ENCODE data around the gene SSU72.
"Not testable (repeated sequence)": the region's sequence is repeated elsewhere in the genome, so short reads cannot be mapped to it uniquely, and the experiment has no call there.

DNA sequence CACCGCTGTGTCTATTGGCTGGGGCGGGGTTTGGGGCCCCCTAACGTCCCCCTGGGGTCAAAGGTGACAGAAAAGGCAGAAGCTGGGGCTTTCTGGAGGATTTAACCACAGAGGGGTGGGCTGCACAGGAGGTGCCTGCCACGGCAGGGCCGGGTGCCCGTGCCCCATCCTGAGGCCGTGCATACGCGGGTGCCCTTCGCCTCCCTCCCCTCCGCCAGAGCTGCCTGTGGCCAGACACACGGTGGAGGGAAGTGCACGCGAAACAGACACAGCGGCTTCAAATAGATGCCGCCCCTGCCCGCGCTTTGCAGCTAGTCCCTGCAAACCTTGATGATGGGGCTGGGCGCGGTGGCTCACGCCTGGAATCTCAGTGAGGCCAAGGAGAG, 65.2 kb downstream of the SSU72 start:
- not testable (repeated sequence) for TF ChIP-seq POLR2A (IDR thresholded peaks at IDR 0.05; ENCODE audit: low read depth, low read length); EZH2 (IDR thresholded peaks at IDR 0.05; ENCODE audit: borderline replicate concordance, low read depth, low read length, severe bottlenecking); POLR2AphosphoS5 (IDR thresholded peaks at IDR 0.05; ENCODE audit: insufficient read depth, low read depth, low read length); JUN (IDR thresholded peaks at IDR 0.05; ENCODE audit: borderline replicate concordance, insufficient read depth, insufficient read length, low read depth); GATA2 (IDR thresholded peaks at IDR 0.05; ENCODE audit: insufficient read depth, insufficient read length, low read depth, low read length)
- TF ChIP-seq, protein P1, sequence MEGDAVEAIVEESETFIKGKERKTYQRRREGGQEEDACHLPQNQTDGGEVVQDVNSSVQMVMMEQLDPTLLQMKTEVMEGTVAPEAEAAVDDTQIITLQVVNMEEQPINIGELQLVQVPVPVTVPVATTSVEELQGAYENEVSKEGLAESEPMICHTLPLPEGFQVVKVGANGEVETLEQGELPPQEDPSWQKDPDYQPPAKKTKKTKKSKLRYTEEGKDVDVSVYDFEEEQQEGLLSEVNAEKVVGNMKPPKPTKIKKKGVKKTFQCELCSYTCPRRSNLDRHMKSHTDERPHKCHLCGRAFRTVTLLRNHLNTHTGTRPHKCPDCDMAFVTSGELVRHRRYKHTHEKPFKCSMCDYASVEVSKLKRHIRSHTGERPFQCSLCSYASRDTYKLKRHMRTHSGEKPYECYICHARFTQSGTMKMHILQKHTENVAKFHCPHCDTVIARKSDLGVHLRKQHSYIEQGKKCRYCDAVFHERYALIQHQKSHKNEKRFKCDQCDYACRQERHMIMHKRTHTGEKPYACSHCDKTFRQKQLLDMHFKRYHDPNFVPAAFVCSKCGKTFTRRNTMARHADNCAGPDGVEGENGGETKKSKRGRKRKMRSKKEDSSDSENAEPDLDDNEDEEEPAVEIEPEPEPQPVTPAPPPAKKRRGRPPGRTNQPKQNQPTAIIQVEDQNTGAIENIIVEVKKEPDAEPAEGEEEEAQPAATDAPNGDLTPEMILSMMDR (IDR thresholded peaks at IDR 0.05; ENCODE audit: extremely low read depth in 1 of 2, insufficient read depth in 1 of 2, low read depth in 1 of 2, low read length in 2 of 2), result not testable (repeated sequence)
- TF ChIP-seq, protein P2, sequence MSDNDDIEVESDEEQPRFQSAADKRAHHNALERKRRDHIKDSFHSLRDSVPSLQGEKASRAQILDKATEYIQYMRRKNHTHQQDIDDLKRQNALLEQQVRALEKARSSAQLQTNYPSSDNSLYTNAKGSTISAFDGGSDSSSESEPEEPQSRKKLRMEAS (IDR thresholded peaks at IDR 0.05; ENCODE audit: insufficient read depth, insufficient read length), result not testable (repeated sequence)
